ENCODE results near the gene TRMT5. TPM values are rescaled to one million over a fixed set of nuclear protein-coding genes. Genes with fewer than 3 reads are reported as not detected.

TRMT5 gene
- total and polyA plus RNA-seq, 10 of the 15 experiments (the other 5 are each of a cell fraction or from before 2014, with no cell fraction given) = 6.6 to 13.1 (median 9.4) TPM

DNA sequence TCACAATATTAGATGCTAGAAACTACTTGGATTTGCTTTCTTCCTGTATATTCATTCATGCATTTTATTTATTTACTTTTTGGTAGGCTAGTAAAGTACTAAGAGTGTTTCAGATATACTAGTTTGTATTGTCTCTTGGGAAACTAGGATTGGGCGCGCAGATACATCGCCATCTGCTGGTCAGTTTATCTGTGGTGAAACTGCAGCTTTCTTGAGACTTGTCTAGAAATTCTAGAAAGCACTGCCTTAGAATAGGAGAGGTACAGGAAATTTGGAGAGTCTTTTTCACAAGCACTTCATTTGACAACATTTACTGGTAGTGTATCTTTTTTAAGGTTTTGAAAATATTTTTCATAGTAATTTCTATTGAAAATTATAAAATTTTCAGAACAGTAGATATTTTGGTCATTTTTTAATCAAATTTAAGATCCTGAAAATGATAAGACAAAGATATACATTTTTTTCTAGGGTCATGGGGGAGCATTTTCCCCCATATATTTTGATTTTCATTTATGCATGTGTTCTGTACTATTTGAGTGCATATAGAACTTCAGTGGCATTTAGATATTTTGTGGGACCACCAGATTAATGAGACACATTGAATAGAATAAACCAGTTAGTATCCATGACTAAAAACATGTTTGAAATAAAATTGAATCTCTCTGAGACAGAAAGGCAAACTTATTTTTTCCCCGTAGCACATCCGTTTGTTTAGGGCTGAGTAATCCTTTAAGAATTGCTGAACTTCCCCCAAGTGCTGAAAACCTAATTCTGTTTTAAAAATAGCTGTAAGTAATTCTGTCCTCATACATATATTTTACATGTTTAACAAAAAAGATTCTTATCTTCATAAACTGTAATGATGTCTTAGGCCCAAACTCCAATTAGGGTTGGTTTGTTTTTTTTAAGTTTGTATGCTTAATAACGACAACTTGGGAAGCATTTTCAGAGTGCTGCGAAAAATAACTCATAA lies 44.7 kb upstream of the TRMT5 start (continued):
- TF ChIP-seq ZBTB4 (CRISPR knock-in tag; IDR thresholded peaks at IDR 0.05) (no peak), SIX5 (IDR thresholded peaks at IDR 0.05; ENCODE audit: low read depth, low read length, severe bottlenecking) (no peak), CEBPZ (IDR thresholded peaks at IDR 0.05; ENCODE audit: low read depth, low read length) (no peak), ZNF217 (IDR thresholded peaks at IDR 0.05) (no peak), CHD4 (IDR thresholded peaks at IDR 0.05) (no peak), MAX (IDR thresholded peaks at IDR 0.05; ENCODE audit: low read depth, low read length) (no peak), POU2F2 (IDR thresholded peaks at IDR 0.05; ENCODE audit: borderline replicate concordance, low read depth, low read length) (no peak), CHD1 (IDR thresholded peaks at IDR 0.05; ENCODE audit: low read depth, low read length) (no peak), TCF7 (IDR thresholded peaks at IDR 0.05; ENCODE audit: borderline replicate concordance) (no peak), HCFC1 (IDR thresholded peaks at IDR 0.05; ENCODE audit: low read length) (no peak), NR2C1 (IDR thresholded peaks at IDR 0.05) (no peak)
- TF ChIP-seq, protein P1, sequence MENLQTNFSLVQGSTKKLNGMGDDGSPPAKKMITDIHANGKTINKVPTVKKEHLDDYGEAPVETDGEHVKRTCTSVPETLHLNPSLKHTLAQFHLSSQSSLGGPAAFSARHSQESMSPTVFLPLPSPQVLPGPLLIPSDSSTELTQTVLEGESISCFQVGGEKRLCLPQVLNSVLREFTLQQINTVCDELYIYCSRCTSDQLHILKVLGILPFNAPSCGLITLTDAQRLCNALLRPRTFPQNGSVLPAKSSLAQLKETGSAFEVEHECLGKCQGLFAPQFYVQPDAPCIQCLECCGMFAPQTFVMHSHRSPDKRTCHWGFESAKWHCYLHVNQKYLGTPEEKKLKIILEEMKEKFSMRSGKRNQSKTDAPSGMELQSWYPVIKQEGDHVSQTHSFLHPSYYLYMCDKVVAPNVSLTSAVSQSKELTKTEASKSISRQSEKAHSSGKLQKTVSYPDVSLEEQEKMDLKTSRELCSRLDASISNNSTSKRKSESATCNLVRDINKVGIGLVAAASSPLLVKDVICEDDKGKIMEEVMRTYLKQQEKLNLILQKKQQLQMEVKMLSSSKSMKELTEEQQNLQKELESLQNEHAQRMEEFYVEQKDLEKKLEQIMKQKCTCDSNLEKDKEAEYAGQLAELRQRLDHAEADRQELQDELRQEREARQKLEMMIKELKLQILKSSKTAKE (IDR thresholded peaks at IDR 0.05; ENCODE audit: low read depth, poor library complexity, severe bottlenecking) = no peak

Data from GM12878 (cell line).